Smooth muscle cell (in vitro differentiated cells): Measurements from ENCODE around the gene MLLT3. TPM values are rescaled to one million over a fixed set of nuclear protein-coding genes. Genes with fewer than 3 reads are reported as not detected.

Experiments used
- DNase-seq: peaks from one replicate; lab custom pipeline; 2025; ENCODE audit not compliant: unreplicated experiment; lab: John Stamatoyannopoulos, UW
- H2AFZ ChIP-seq: fragments of 200-600 bp; sonication (generic); 2 replicates; pipeline ENCODE4 v1.6.0; 2016; ENCODE audit warnings: antibody characterized with exemption, low read depth, mild to moderate bottlenecking
- H3F3A ChIP-seq: fragments of 200-600 bp; sonication (generic); 2 replicates; pipeline ENCODE4 v1.6.0; 2017; ENCODE audit warnings: antibody characterized with exemption, low read depth
- H3K27ac ChIP-seq: fragments of 200-600 bp; sonication (generic); 2 replicates; pipeline ENCODE4 v1.5.1; 2016; ENCODE audit warnings: low read depth, mild to moderate bottlenecking
- H3K27me3 ChIP-seq: fragments of 200-600 bp; sonication (generic); 2 replicates; pipeline ENCODE4 v1.6.1; 2016; ENCODE audit warnings: low read depth, mild to moderate bottlenecking
- H3K36me3 ChIP-seq: fragments of 200-600 bp; sonication (generic); 2 replicates; pipeline ENCODE4 v1.5.1; 2016; ENCODE audit warnings: low read depth
- H3K4me1 ChIP-seq: fragments of 200-600 bp; sonication (generic); 2 replicates; pipeline ENCODE4 v1.5.1; 2016; ENCODE audit warnings: low read depth
- H3K4me2 ChIP-seq: fragments of 200-600 bp; sonication (generic); 2 replicates; pipeline ENCODE4 v1.6.0; 2016; ENCODE audit warnings: mild to moderate bottlenecking
- H3K4me3 ChIP-seq: fragments of 200-600 bp; sonication (generic); 2 replicates; pipeline ENCODE4 v1.5.1; 2016; ENCODE audit warnings: mild to moderate bottlenecking
- H3K79me2 ChIP-seq: fragments of 200-600 bp; sonication (generic); 2 replicates; pipeline ENCODE4 v1.6.0; 2016; ENCODE audit warnings: low read depth, mild to moderate bottlenecking
- H3K9ac ChIP-seq: fragments of 200-600 bp; sonication (generic); 2 replicates; pipeline ENCODE4 v1.6.0; 2016; ENCODE audit warnings: low read depth
- H3K9me3 ChIP-seq: fragments of 200-600 bp; sonication (generic); replicated peaks from 2 replicates; pipeline ENCODE4 v1.5.1; 2016; ENCODE audit warnings: low read depth
- H4K20me1 ChIP-seq: fragments of 200-600 bp; sonication (generic); 2 replicates; pipeline ENCODE4 v1.6.0; 2016; ENCODE audit warnings: low read depth
- WGBS: methylation state at CpG from one replicate; pipeline ENCODE4 v1.1.7; 2016; ENCODE audit warnings: low lambda C conversion rate; 5-methylcytosine and 5-hydroxymethylcytosine counted together
- polyA plus RNA-seq: library from polyadenylated mRNA; unstranded; fragments of >200 nt; fragmentation: Nextera tagmentation; extraction: Ambion mirVana; gene quantifications from 2 replicates; pipeline ENCODE4 v1.2.1, GENCODE V29; 2016
- total RNA-seq: library from RNA; depleted of rRNA; stranded (reverse); fragments of >200 nt; gene quantifications from 2 replicates; pipeline ENCODE4 v1.2.3, GENCODE V29; 2014
- TF ChIP-seq, protein P1 (sequence below): fragments of 200-600 bp; sonication (generic); IDR thresholded peaks from 2 replicates; pipeline ENCODE4 v1.5.1; 2017; ENCODE audit warnings: borderline replicate concordance, mild to moderate bottlenecking, antibody characterized with exemption; ENCODE audit not compliant: insufficient read depth, poor library complexity, severe bottlenecking

The MLLT3 gene
- total and polyA plus RNA-seq, 2 experiments from 2014 or later = 21.9 to 29.9 TPM

DNA sequence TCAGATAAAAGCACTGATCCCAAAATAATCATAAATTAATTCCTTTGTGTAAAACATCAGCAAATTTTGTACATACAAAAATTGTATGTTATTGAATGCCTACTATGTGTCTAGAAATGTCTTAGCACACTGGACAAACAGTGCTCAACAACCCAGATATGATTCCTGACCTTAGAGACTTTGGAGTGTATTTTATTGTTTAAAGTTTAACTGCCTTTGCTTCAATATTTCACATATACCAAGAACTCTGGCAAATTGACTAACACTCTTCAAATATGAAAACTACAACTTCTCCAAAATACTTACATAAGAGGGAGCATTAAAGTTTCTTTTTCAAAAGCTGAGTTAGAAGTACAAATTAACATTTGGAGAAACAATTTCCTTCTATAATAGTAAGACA, 231.9 kb downstream of the MLLT3 start:
- TF ChIP-seq, protein P1, sequence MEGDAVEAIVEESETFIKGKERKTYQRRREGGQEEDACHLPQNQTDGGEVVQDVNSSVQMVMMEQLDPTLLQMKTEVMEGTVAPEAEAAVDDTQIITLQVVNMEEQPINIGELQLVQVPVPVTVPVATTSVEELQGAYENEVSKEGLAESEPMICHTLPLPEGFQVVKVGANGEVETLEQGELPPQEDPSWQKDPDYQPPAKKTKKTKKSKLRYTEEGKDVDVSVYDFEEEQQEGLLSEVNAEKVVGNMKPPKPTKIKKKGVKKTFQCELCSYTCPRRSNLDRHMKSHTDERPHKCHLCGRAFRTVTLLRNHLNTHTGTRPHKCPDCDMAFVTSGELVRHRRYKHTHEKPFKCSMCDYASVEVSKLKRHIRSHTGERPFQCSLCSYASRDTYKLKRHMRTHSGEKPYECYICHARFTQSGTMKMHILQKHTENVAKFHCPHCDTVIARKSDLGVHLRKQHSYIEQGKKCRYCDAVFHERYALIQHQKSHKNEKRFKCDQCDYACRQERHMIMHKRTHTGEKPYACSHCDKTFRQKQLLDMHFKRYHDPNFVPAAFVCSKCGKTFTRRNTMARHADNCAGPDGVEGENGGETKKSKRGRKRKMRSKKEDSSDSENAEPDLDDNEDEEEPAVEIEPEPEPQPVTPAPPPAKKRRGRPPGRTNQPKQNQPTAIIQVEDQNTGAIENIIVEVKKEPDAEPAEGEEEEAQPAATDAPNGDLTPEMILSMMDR = no peak
- H3K4me2 ChIP-seq = no peak overlapping the region
- no peak overlapping the region for H2AFZ ChIP-seq
- no peak for DNase-seq
- H3K36me3 ChIP-seq = no peaks in the 10 kb centered on the region
- no peaks in the 10 kb centered on the region for H3K27me3 ChIP-seq
- H3F3A ChIP-seq = no peaks in the 10 kb centered on the region
- peaks cover 33% of the 10 kb centered on the region for H3K79me2 ChIP-seq
- no peak overlapping the region for H3K9ac ChIP-seq
- no peak overlapping the region for H3K27ac ChIP-seq
- H3K4me1 ChIP-seq = peaks cover 3% of the 10 kb centered on the region
- H4K20me1 ChIP-seq = peaks cover 10% of the 10 kb centered on the region
- H3K9me3 ChIP-seq = no peaks in the 10 kb centered on the region
- H3K4me3 ChIP-seq = no peak overlapping the region

DNA sequence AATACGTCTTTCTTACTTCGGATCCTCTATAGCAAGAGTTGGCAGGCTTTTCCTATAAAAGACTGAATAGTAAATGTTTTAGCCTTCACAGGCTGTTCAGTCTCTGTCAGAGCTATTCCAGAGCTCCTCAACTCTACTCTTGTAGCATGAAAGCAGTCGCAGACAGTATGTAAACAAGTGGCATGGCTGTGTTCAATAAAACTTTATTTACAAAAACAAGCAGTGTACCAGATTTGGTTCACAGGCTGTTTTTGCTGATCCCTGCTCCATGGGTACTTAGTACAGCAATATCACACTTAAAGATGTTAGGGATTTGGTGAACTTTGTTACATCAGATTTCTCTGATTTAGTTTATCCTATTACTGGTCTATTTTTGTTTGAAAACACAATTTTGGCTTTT, 235.2 kb downstream of the MLLT3 start:
- peaks cover 16% of the 10 kb centered on the region for H4K20me1 ChIP-seq
- TF ChIP-seq, protein P1 = no peak
- no peak overlapping the region for H3K4me3 ChIP-seq
- 32% methylated on average over 3 of the region's 3 CpGs for WGBS
- no peaks in the 10 kb centered on the region for H3K9me3 ChIP-seq
- DNase-seq = no peak
- no peaks in the 10 kb centered on the region for H3K36me3 ChIP-seq
- peaks cover 18% of the 10 kb centered on the region for H3K79me2 ChIP-seq
- H3K4me1 ChIP-seq = peaks cover 4% of the 10 kb centered on the region
- no peaks in the 10 kb centered on the region for H3K27me3 ChIP-seq
- no peaks in the 10 kb centered on the region for H3F3A ChIP-seq
- H3K4me2 ChIP-seq = peak overlapping the region; percentile 23
- peak overlapping the region; percentile 20 for H3K27ac ChIP-seq
- no peak overlapping the region for H3K9ac ChIP-seq
- H2AFZ ChIP-seq = no peak overlapping the region

DNA sequence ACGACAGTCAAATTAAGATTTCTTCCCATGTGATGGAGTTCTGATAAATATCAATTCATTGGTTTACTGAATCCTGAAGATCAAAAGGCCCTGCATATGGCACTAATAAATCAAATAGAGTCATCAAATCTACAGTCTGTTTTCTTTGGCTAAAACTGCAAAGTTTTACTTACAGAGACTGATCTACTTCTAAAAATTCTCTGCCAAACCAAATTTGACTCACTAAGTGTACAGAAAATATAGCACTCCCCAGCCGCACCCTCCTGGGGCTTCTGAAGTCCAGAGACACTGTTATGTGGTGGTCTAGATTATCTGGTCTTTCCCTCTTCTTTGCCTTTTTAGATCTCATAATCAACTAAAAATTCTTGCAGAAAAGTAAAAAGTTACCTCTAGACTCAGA, 237.7 kb downstream of the MLLT3 start:
- Histone ChIP-seq H3K4me1 (peaks cover 7% of the 10 kb centered on the region), H3K9ac (no peak overlapping the region), H3K4me2 (no peak overlapping the region), H3K27ac (no peak overlapping the region), H2AFZ (no peak overlapping the region), H4K20me1 (peaks cover 21% of the 10 kb centered on the region), H3K9me3 (no peaks in the 10 kb centered on the region), H3K4me3 (no peak overlapping the region), H3K36me3 (no peaks in the 10 kb centered on the region), H3K79me2 (peaks cover 15% of the 10 kb centered on the region), H3F3A (no peaks in the 10 kb centered on the region), H3K27me3 (no peaks in the 10 kb centered on the region)
- TF ChIP-seq, protein P1 = no peak
- 78% methylated on average over 2 of the region's 2 CpGs for WGBS
- no peak for DNase-seq

DNA sequence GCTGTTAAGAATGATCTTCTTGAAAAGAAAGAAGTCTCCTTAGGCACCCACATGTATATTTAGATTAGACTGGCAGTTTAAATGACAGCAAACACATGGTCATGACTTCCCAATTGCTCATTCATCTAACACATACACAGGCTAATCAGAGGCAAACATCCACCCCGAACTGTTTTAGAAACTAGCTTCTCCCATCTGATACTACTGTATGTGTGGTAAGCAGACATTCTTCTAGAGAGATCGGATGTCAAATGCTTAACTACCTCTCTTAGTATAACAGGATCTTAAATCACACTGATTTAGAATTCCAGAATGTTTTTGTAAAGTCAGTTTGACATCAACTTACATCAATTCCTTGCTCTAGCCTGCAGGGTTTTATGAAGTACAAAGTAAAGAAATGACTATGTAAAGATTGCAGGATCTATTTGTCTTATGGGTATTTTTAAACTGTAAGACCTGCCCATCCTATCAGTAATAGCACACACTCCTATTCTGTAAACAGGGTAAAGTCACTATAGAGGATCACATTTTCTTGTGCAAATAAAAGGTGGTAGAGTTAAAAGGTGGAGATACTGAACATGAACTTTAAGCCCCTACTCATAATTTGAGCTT, 239.7 kb downstream of the MLLT3 start:
- H3F3A ChIP-seq = no peaks in the 10 kb centered on the region
- peak overlapping the region; percentile 5 for H3K27ac ChIP-seq
- peak overlapping the region; percentile 43 for H3K4me2 ChIP-seq
- peaks cover 15% of the 10 kb centered on the region for H3K79me2 ChIP-seq
- 12% methylated on average over 2 of the region's 2 CpGs for WGBS
- peaks cover 21% of the 10 kb centered on the region for H4K20me1 ChIP-seq
- H3K4me3 ChIP-seq = peak overlapping the region; percentile 18
- H3K4me1 ChIP-seq = peaks cover 7% of the 10 kb centered on the region
- no peaks in the 10 kb centered on the region for H3K36me3 ChIP-seq
- TF ChIP-seq, protein P1 = no peak
- H3K9me3 ChIP-seq = no peaks in the 10 kb centered on the region
- H2AFZ ChIP-seq = no peak overlapping the region
- H3K9ac ChIP-seq = no peak overlapping the region
- no peak for DNase-seq
- H3K27me3 ChIP-seq = no peaks in the 10 kb centered on the region
